Keratinocyte (primary cell): ENCODE results near the gene HHIPL1. TPM values are rescaled to one million over a fixed set of nuclear protein-coding genes. Genes with fewer than 3 reads are reported as not detected.

Experiments used
- DNase-seq: peaks from one replicate; pipeline ENCODE4 v3.0.0-alpha.2; 2011; ENCODE audit warnings: low read depth, missing footprints, low spot score
- FAIRE-seq: peaks from 2 replicates; lab custom pipeline; 2011; peaks lifted over from hg19 to GRCh38; lab: Jason Lieb, UNC
- H2AFZ ChIP-seq: 2 replicates; pipeline ENCODE4 v1.6.0; 2012; ENCODE audit warnings: low read length, control low read depth, inconsistent platforms; ENCODE audit not compliant: control insufficient read depth
- H3K27ac ChIP-seq: 2 replicates; pipeline ENCODE4 v1.5.1; 2011; ENCODE audit warnings: low read length; ENCODE audit not compliant: control insufficient read depth, insufficient read depth
- H3K27me3 ChIP-seq: 3 replicates; pipeline ENCODE4 v1.6.0; 2011; ENCODE audit warnings: low read length; ENCODE audit not compliant: control insufficient read depth, insufficient read depth; ENCODE audit errors: extremely low read depth
- H3K36me3 ChIP-seq, 2 experiments: 2 replicates in 1 of 2; 3 replicates in 1 of 2; pipeline ENCODE4 v1.5.1; 2011; ENCODE audit warnings: low read length in 2 of 2, mild to moderate bottlenecking in 1 of 2; ENCODE audit not compliant: control insufficient read depth in 2 of 2, insufficient read depth in 2 of 2; ENCODE audit errors: extremely low read depth in 1 of 2
- H3K4me1 ChIP-seq: 3 replicates; pipeline ENCODE4 v1.5.1; 2011; ENCODE audit warnings: low read length; ENCODE audit not compliant: control insufficient read depth, insufficient read depth; ENCODE audit errors: extremely low read depth
- H3K4me2 ChIP-seq: 3 replicates; pipeline ENCODE4 v1.6.0; 2011; ENCODE audit warnings: low read depth, low read length; ENCODE audit not compliant: control insufficient read depth, insufficient read depth; ENCODE audit errors: extremely low read depth
- H3K4me3 ChIP-seq, 3 experiments: fragments of 200-600 bp in 1 of 3; sonication (generic) in 1 of 3; 2 replicates in 2 of 3; 3 replicates in 1 of 3; pipeline ENCODE4 v1.5.1; 2011 to 2016; ENCODE audit warnings: low read length in 3 of 3, mild to moderate bottlenecking in 3 of 3, control low read depth in 2 of 3, inconsistent platforms in 1 of 3, low read depth in 1 of 3, mixed read lengths in 1 of 3, mixed run types in 1 of 3, moderate library complexity in 1 of 3; ENCODE audit not compliant: control insufficient read depth in 2 of 3, insufficient read depth in 2 of 3; ENCODE audit errors: extremely low read depth in 1 of 3
- H3K79me2 ChIP-seq: 2 replicates; pipeline ENCODE4 v1.6.0; 2012; ENCODE audit warnings: low read length; ENCODE audit not compliant: control insufficient read depth, insufficient read depth
- H3K9ac ChIP-seq: 3 replicates; pipeline ENCODE4 v1.6.0; 2011; ENCODE audit warnings: low read length; ENCODE audit not compliant: control insufficient read depth, insufficient read depth; ENCODE audit errors: extremely low read depth
- H3K9me1 ChIP-seq: 3 replicates; pipeline ENCODE4 v1.6.0; 2011; ENCODE audit warnings: low read length; ENCODE audit not compliant: control insufficient read depth, insufficient read depth; ENCODE audit errors: extremely low read depth
- H3K9me3 ChIP-seq: 2 replicates; pipeline ENCODE4 v1.5.1; 2012; ENCODE audit warnings: low read depth, low read length; ENCODE audit not compliant: control insufficient read depth
- H4K20me1 ChIP-seq: 3 replicates; pipeline ENCODE4 v1.6.0; 2011; ENCODE audit warnings: low read length; ENCODE audit not compliant: control insufficient read depth, insufficient read depth; ENCODE audit errors: extremely low read depth
- CTCF ChIP-seq, 3 experiments: IDR thresholded peaks in 1 of 3; conservative IDR thresholded peaks in 1 of 3; optimal IDR thresholded peaks in 1 of 3; 2 replicates in 2 of 3; 3 replicates in 1 of 3; pipeline versions ENCODE3 to v1.5.1; 2011; ENCODE audit warnings: low read length in 3 of 3, mild to moderate bottlenecking in 3 of 3, moderate library complexity in 2 of 3, control low read depth in 1 of 3, inconsistent platforms in 1 of 3; ENCODE audit not compliant: insufficient read depth in 2 of 3; ENCODE audit errors: extremely low read depth in 1 of 3
- EZH2 ChIP-seq: IDR thresholded peaks from one replicate; pipeline ENCODE4 v1.6.1; 2012; ENCODE audit warnings: inconsistent platforms, mild to moderate bottlenecking, low read length, moderate library complexity
- dilution Hi-C: fragments of 300-500 bp; cut with MboI; formaldehyde crosslinking; loops from one replicate; pipeline ENCODE4 v1.7.0; 2020; ENCODE audit warnings: low sequenced_read_pairs; ENCODE audit not compliant: extremely low pct_ligation_motif_present
- polyA plus RNA-seq, 5 experiments: library from polyadenylated mRNA; depleted of rRNA in 3 of 5; stranded (reverse) in 3 of 5; stranded (forward) in 1 of 5; unstranded in 1 of 5; fragments of >200 nt; gene quantifications; 1 replicate in 1 of 5; 2 replicates in 3 of 5; 3 replicates in 1 of 5; pipeline versions ENCODE4 v1.2.1 to v1.2.3, GENCODE V29; 2011 to 2012; ENCODE audit warnings: missing spikeins in 2 of 5, low read depth in 1 of 5, low replicate concordance in 1 of 5

Gene HHIPL1
- polyA plus RNA-seq, 1 donor (not counting 4 experiments of a cell fraction or from before 2014, with no cell fraction given), result 0.08 TPM

GRCh38 chr14:99720941-99721791, 76.2 kb downstream of the HHIPL1 start:
- dilution Hi-C loops, result loop anchor here (25.0 kb wide), 1 partner anchor 141 kb away; no protein-coding TSS in a partner anchor
- no peaks in the 10 kb centered on the region for H3K79me2 ChIP-seq
- H3K9ac ChIP-seq, result no peak overlapping the region
- H3K9me1 ChIP-seq, result no peaks in the 10 kb centered on the region
- no peaks in the 10 kb centered on the region for H3K4me1 ChIP-seq
- no peak overlapping the region for H3K27ac ChIP-seq
- peaks cover 18% of the 10 kb centered on the region for H3K27me3 ChIP-seq
- peaks cover 3% of the 10 kb centered on the region for H4K20me1 ChIP-seq
- H3K36me3 ChIP-seq, result no peaks in the 10 kb centered on the region
- H3K4me2 ChIP-seq, result no peak overlapping the region
- DNase-seq, result no peak
- no peak overlapping the region for H3K4me3 ChIP-seq
- no peaks in the 10 kb centered on the region for H3K9me3 ChIP-seq
- TF ChIP-seq EZH2, result no peak
- FAIRE-seq, result no peak
- no peak overlapping the region for H2AFZ ChIP-seq

- no peaks in the 10 kb centered on the region for H3K79me2 ChIP-seq
- dilution Hi-C loops, result loop anchor here (25.0 kb wide), 1 partner anchor 140 kb away; no protein-coding TSS in a partner anchor
- H4K20me1 ChIP-seq, result peaks cover 3% of the 10 kb centered on the region
- no peaks in the 10 kb centered on the region for H3K9me3 ChIP-seq
- H2AFZ ChIP-seq, result no peak overlapping the region
- FAIRE-seq (no peak), DNase-seq (no peak)
- no peaks in the 10 kb centered on the region for H3K36me3 ChIP-seq
- no peak overlapping the region for H3K27ac ChIP-seq
- no peaks in the 10 kb centered on the region for H3K9me1 ChIP-seq
- H3K4me2 ChIP-seq, result no peak overlapping the region
- H3K27me3 ChIP-seq, result peaks cover 25% of the 10 kb centered on the region
- no peak overlapping the region for H3K9ac ChIP-seq
- no peaks in the 10 kb centered on the region for H3K4me1 ChIP-seq
- TF ChIP-seq CTCF (optimal IDR thresholded peaks at IDR 0.05 in 1 of 3, IDR thresholded peaks at IDR 0.05 in 1 of 3, conservative IDR thresholded peaks at IDR 0.05 in 1 of 3; ENCODE audit: extremely low read depth in 1 of 3, insufficient read depth in 2 of 3, low read length in 3 of 3) (no peak), EZH2 (no peak)
- H3K4me3 ChIP-seq, result no peak overlapping the region
These were observed 77.0 kb downstream of the HHIPL1 start for GRCh38 chr14:99721792-99722516.
